H9 (cell line): Measurements from ENCODE around the gene KIF26B. TPM values are rescaled to one million over a fixed set of nuclear protein-coding genes. Genes with fewer than 3 reads are reported as not detected.

Experiments
- DNase-seq: peaks from one replicate; pipeline ENCODE4 v3.0.0-alpha.2; 2017
- H2AFZ ChIP-seq: one replicate; pipeline ENCODE4 v1.6.1; 2013; ENCODE audit warnings: mild to moderate bottlenecking, low read length, control low read depth, moderate library complexity
- H2AK5ac ChIP-seq: 2 replicates; pipeline ENCODE4 v1.6.1; 2013; ENCODE audit warnings: low read length, control low read depth, mixed read lengths; ENCODE audit not compliant: insufficient read length
- H2BK120ac ChIP-seq: one replicate; pipeline ENCODE4 v1.6.1; 2013; ENCODE audit warnings: low read depth, mild to moderate bottlenecking, low read length, control low read depth, inconsistent platforms; ENCODE audit not compliant: poor library complexity, severe bottlenecking
- H2BK12ac ChIP-seq: 2 replicates; pipeline ENCODE4 v1.6.1; 2013; ENCODE audit warnings: low read length, control low read depth, mixed read lengths, low read depth; ENCODE audit not compliant: insufficient read length
- H2BK15ac ChIP-seq: 2 replicates; pipeline ENCODE4 v1.6.1; 2013; ENCODE audit warnings: low read depth, low read length, control low read depth
- H2BK20ac ChIP-seq: one replicate; pipeline ENCODE4 v1.6.1; 2013; ENCODE audit warnings: low read depth, mild to moderate bottlenecking, low read length, control low read depth, inconsistent platforms; ENCODE audit not compliant: poor library complexity, severe bottlenecking
- H2BK5ac ChIP-seq: 2 replicates; pipeline ENCODE4 v1.6.1; 2013; ENCODE audit warnings: low read length, control low read depth, mixed read lengths; ENCODE audit not compliant: insufficient read length
- H3K14ac ChIP-seq: 2 replicates; pipeline ENCODE4 v1.6.1; 2013; ENCODE audit warnings: low read length, control low read depth; ENCODE audit not compliant: insufficient read depth
- H3K18ac ChIP-seq: 2 replicates; pipeline ENCODE4 v1.6.1; 2013; ENCODE audit warnings: low read depth, mild to moderate bottlenecking, mixed read lengths, low read length, control low read depth; ENCODE audit not compliant: insufficient read length
- H3K23ac ChIP-seq: 2 replicates; pipeline ENCODE4 v1.6.1; 2013; ENCODE audit warnings: low read length, control low read depth, mixed read lengths, low read depth; ENCODE audit not compliant: insufficient read length
- H3K23me2 ChIP-seq: 2 replicates; pipeline ENCODE4 v1.6.1; 2013; ENCODE audit warnings: low read depth, mild to moderate bottlenecking, mixed read lengths, low read length, control low read depth; ENCODE audit not compliant: insufficient read length, poor library complexity, severe bottlenecking
- H3K27ac ChIP-seq: 2 replicates; pipeline ENCODE4 v1.5.1; 2013; ENCODE audit warnings: low read length, control low read depth, mixed read lengths, low read depth; ENCODE audit not compliant: insufficient read length
- H3K27me3 ChIP-seq: 2 replicates; pipeline ENCODE4 v1.6.1; 2013; ENCODE audit warnings: low read length, control low read depth, inconsistent platforms; ENCODE audit not compliant: insufficient read depth
- H3K4ac ChIP-seq: 2 replicates; pipeline ENCODE4 v1.6.1; 2013; ENCODE audit warnings: low read depth, mild to moderate bottlenecking, control low read depth, inconsistent platforms, low read length, moderate library complexity
- H3K4me1 ChIP-seq: 2 replicates; pipeline ENCODE4 v1.6.1; 2013; ENCODE audit warnings: low read length, control low read depth, inconsistent platforms; ENCODE audit not compliant: insufficient read depth
- H3K4me2 ChIP-seq: 2 replicates; pipeline ENCODE4 v1.6.1; 2013; ENCODE audit warnings: low read length, control low read depth, mixed read lengths; ENCODE audit not compliant: insufficient read length, insufficient read depth
- H3K56ac ChIP-seq: 2 replicates; pipeline ENCODE4 v1.6.1; 2013; ENCODE audit warnings: low read depth, mild to moderate bottlenecking, mixed read lengths, low read length, control low read depth; ENCODE audit not compliant: insufficient read length
- H3K79me1 ChIP-seq: 2 replicates; pipeline ENCODE4 v1.6.1; 2013; ENCODE audit warnings: low read depth, mild to moderate bottlenecking, moderate library complexity, low read length, control low read depth, inconsistent platforms; ENCODE audit not compliant: insufficient read depth, poor library complexity, severe bottlenecking
- H3K79me2 ChIP-seq: 2 replicates; pipeline ENCODE4 v1.6.1; 2013; ENCODE audit warnings: low read length, control low read depth, inconsistent platforms; ENCODE audit not compliant: insufficient read depth
- H3K9ac ChIP-seq: 2 replicates; pipeline ENCODE4 v1.6.1; 2013; ENCODE audit warnings: low read length, control low read depth, mixed read lengths; ENCODE audit not compliant: insufficient read length; ENCODE audit errors: extremely low read depth
- H3K9me3 ChIP-seq: one replicate; pipeline ENCODE4 v1.6.1; 2013; ENCODE audit warnings: low read depth, low read length, inconsistent platforms; ENCODE audit not compliant: control insufficient read depth
- H3T11ph ChIP-seq: one replicate; pipeline ENCODE4 v1.6.1; 2013; ENCODE audit warnings: mild to moderate bottlenecking, low read length, control low read depth, inconsistent platforms
- H4K20me1 ChIP-seq: one replicate; pipeline ENCODE4 v1.6.1; 2013; ENCODE audit not compliant: control insufficient read depth, insufficient read length, insufficient read depth
- H4K5ac ChIP-seq: 2 replicates; pipeline ENCODE4 v1.6.1; 2013; ENCODE audit warnings: low read depth, mild to moderate bottlenecking, mixed read lengths, low read length, control low read depth; ENCODE audit not compliant: insufficient read length
- H4K8ac ChIP-seq: replicated peaks from 2 replicates; pipeline ENCODE4 v1.6.1; 2013; ENCODE audit warnings: low read length, control low read depth, mixed read lengths, low read depth; ENCODE audit not compliant: insufficient read length
- H4K91ac ChIP-seq: 2 replicates; pipeline ENCODE4 v1.6.1; 2013; ENCODE audit warnings: low read depth, mild to moderate bottlenecking, moderate library complexity, mixed read lengths, low read length, control low read depth; ENCODE audit not compliant: insufficient read length
- H3K27ac Mint-ChIP-seq, 3 experiments: 2 replicates in 2 of 3; 3 replicates in 1 of 3; pipeline ENCODE4 v1.8.0; 2020 to 2021; ENCODE audit warnings: mixed read lengths in 3 of 3, mild to moderate bottlenecking in 1 of 3, moderate library complexity in 1 of 3
- H3K27me3 Mint-ChIP-seq: 2 replicates; pipeline ENCODE4 v1.8.0; 2021; ENCODE audit warnings: low read depth, mild to moderate bottlenecking, moderate library complexity, mixed read lengths
- H3K36me3 Mint-ChIP-seq, 3 experiments: 2 replicates in 2 of 3; 3 replicates in 1 of 3; pipeline ENCODE4 v1.8.0; 2020 to 2021; ENCODE audit warnings: low read depth in 3 of 3, mixed read lengths in 3 of 3; ENCODE audit not compliant: insufficient read depth in 1 of 3
- H3K4me1 Mint-ChIP-seq, 2 experiments: 2 replicates each; pipeline ENCODE4 v1.8.0; 2020; ENCODE audit warnings: mixed read lengths in 2 of 2
- H3K4me3 Mint-ChIP-seq, 2 experiments: 2 replicates in 1 of 2; 3 replicates in 1 of 2; pipeline ENCODE4 v1.8.0; 2020 to 2021; ENCODE audit warnings: mild to moderate bottlenecking in 2 of 2, mixed read lengths in 2 of 2, moderate library complexity in 1 of 2
- H3K9me3 Mint-ChIP-seq, 2 experiments: 2 replicates in 1 of 2; 3 replicates in 1 of 2; pipeline ENCODE4 v1.8.0; 2020; ENCODE audit warnings: mild to moderate bottlenecking in 2 of 2, mixed read lengths in 2 of 2, moderate library complexity in 1 of 2
- CTCF ChIP-seq: fragments of 200-600 bp; sonication (generic); conservative IDR thresholded peaks from 3 replicates; pipeline ENCODE4 v1.8.0; 2021; ENCODE audit warnings: antibody characterized with exemption, mild to moderate bottlenecking
- WGBS: extraction: QIAGEN DNeasy Blood & Tissue Kit; methylation state at CpG from one replicate; pipeline ENCODE4 v1.1.7; 2013; ENCODE audit warnings: missing lambda C conversion rate, low lambda C conversion rate, mixed read lengths; ENCODE audit not compliant: insufficient read length; ENCODE audit errors: extremely low coverage; 5-methylcytosine and 5-hydroxymethylcytosine counted together
- total RNA-seq: library from RNA; stranded (reverse); gene quantifications from 2 replicates; pipeline ENCODE4 v1.2.1, GENCODE V29; 2021

The KIF26B gene
- total RNA-seq, 1 experiment from 2014 or later, result 0.13 TPM

DNA sequence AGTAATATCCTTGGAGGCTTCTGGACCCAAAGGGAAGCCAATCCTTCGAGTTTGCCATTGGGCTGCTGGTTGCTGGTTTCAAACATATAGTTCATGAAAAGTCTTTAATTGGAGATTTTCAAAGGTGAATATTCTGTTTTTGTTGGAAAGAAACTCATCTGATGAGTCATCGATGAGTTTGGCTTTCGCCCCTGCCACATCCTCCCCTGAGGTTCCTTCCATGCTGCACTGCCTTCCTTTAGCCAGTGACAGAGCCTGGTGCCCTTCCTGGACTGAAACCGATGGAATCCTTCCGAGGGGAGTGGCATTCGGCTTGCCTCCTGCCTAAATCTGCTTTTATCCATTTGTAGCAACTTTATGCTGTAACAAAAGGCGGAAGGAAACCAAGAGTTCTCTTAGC is 550.0 kb downstream of the KIF26B start:
- Histone ChIP-seq H4K8ac (no peak overlapping the region), H4K5ac (no peak overlapping the region), H4K20me1 (no peaks in the 10 kb centered on the region), H3K27ac (no peak overlapping the region), H3K18ac (no peak overlapping the region), H3K27me3 (no peaks in the 10 kb centered on the region), H3T11ph (no peak overlapping the region), H3K79me1 (no peaks in the 10 kb centered on the region), H3K56ac (no peak overlapping the region), H2AK5ac (no peak overlapping the region), H3K4me1 (no peaks in the 10 kb centered on the region), H3K23ac (no peak overlapping the region), H3K14ac (no peak overlapping the region), H2BK20ac (no peak overlapping the region), H3K23me2 (no peaks in the 10 kb centered on the region), H2AFZ (no peak overlapping the region), H3K4ac (no peak overlapping the region), H3K79me2 (no peaks in the 10 kb centered on the region; the same call in 1 of the 2 replicates), H2BK12ac (no peak overlapping the region), H3K4me2 (no peak overlapping the region), H2BK15ac (no peak overlapping the region), H3K9ac (no peak overlapping the region), H2BK5ac (no peak overlapping the region), H4K91ac (no peak overlapping the region), H3K9me3 (no peaks in the 10 kb centered on the region), H2BK120ac (no peak overlapping the region)
- Mint-ChIP-seq H3K9me3 (no peaks in the 10 kb centered on the region), H3K27ac (no peak overlapping the region; a peak in 1 of 7 replicates), H3K27me3 (peaks cover 1% of the 10 kb centered on the region), H3K4me3 (no peak overlapping the region), H3K4me1 (peaks cover 9% of the 10 kb centered on the region in 2 experiments), H3K36me3 (no peaks in the 10 kb centered on the region; a peak in 1 of 7 replicates)
- DNase-seq, result peak; percentile 6
- WGBS, result no CpG with 5 or more reads among the region's 7 CpGs
- no peak for TF ChIP-seq CTCF
